GM18858 (cell line): ENCODE data around the gene UNC50.
"Not testable (repeated sequence)": the region's sequence is repeated elsewhere in the genome, so short reads cannot be mapped to it uniquely, and the experiment has no call there.

Source experiments
- ATAC-seq: cut with Tn5 transposase; IDR thresholded peaks from one replicate; pipeline ENCODE4 v1.9.1; 2021; ENCODE audit not compliant: unreplicated experiment

Gene UNC50

GRCh38 chr2:98608962-98609604 is 694 bp downstream of the UNC50 start:
- no peak for ATAC-seq

GRCh38 chr2:98614024-98614739 is 5.8 kb downstream of the UNC50 start:
- no peak for ATAC-seq

GRCh38 chr2:98615481-98615880 is 7.1 kb downstream of the UNC50 start:
- ATAC-seq: no peak

- ATAC-seq: no peak
Measured at GRCh38 chr2:98617149-98617548, 8.8 kb downstream of the UNC50 start.

- no peak for ATAC-seq
Measured at GRCh38 chr2:98623657-98624056, 15.3 kb downstream of the UNC50 start.

GRCh38 chr2:98632351-98632750 is 24.0 kb downstream of the UNC50 start:
- no peak for ATAC-seq

- ATAC-seq: no peak
Measured at GRCh38 chr2:98634406-98635092, 26.2 kb downstream of the UNC50 start.

GRCh38 chr2:98637401-98638147 is 29.2 kb downstream of the UNC50 start:
- peak; percentile 66 for ATAC-seq

- ATAC-seq: no peak
Measured at GRCh38 chr2:98643496-98644100, 35.2 kb downstream of the UNC50 start.

- ATAC-seq: no peak
Measured at GRCh38 chr2:98647636-98648035, 39.2 kb downstream of the UNC50 start.

GRCh38 chr2:98648451-98648850 is 40.1 kb downstream of the UNC50 start:
- no peak for ATAC-seq

GRCh38 chr2:98649135-98649991 is 41.0 kb downstream of the UNC50 start:
- ATAC-seq: peak; percentile 71

GRCh38 chr2:98649992-98650375 is 41.6 kb downstream of the UNC50 start:
- ATAC-seq: no peak

- ATAC-seq: no peak
Measured at GRCh38 chr2:98650998-98651397, 42.6 kb downstream of the UNC50 start.

GRCh38 chr2:98654699-98655495 is 46.5 kb downstream of the UNC50 start:
- no peak for ATAC-seq

GRCh38 chr2:98656800-98657199 is 48.4 kb downstream of the UNC50 start:
- ATAC-seq: no peak

GRCh38 chr2:98658816-98659490 is 50.6 kb downstream of the UNC50 start:
- ATAC-seq: no peak

- ATAC-seq: not testable (repeated sequence)
Measured at GRCh38 chr2:98659491-98659840, 51.1 kb downstream of the UNC50 start.
